Measurements from ENCODE around the gene MAST1.
A peak's percentile ranks its signal among the peaks of the same experiment; 100 is the strongest.

MAST1 gene

GRCh38 chr19:12792051-12792852, 46.1 kb upstream of the MAST1 start (continued):
- TF ChIP-seq MZF1 (tag by site-specific recombination; IDR thresholded peaks at IDR 0.05; ENCODE audit: borderline replicate concordance) = no peak

GRCh38 chr19:12792853-12793289, 45.4 kb upstream of the MAST1 start:
- CTCF ChIA-PET = interaction anchor here (0.5 to 16.5 kb wide), 5 partner anchors 15 to 75 kb away, joined by 3 to 386 read pairs (median 3); partner anchors contain the start of gene HOOK2
- peak overlapping the region; percentile 43 for H3K4me3 ChIP-seq (ENCODE audit: low read depth, low read length)
- H3K36me3 ChIP-seq (ENCODE audit: control insufficient read depth in 2 of 2, insufficient read depth in 1 of 2, low read length in 2 of 2) = peaks cover 5 to 6% of the 10 kb centered on the region in 2 experiments; a peak in 2 of 3 replicates
- H3K9me3 ChIP-seq (ENCODE audit: control insufficient read depth, insufficient read depth, low read depth, low read length) = no peaks in the 10 kb centered on the region
- peak overlapping the region; percentile 58; the same call in 1 of the 2 replicates for H3K27ac ChIP-seq (ENCODE audit: extremely low read depth, low read depth, low read length)
- H3K4me1 ChIP-seq (ENCODE audit: control insufficient read depth, insufficient read depth, low read length) = peaks cover 21% of the 10 kb centered on the region
- no peak for TF ChIP-seq ZNF670 (tag by site-specific recombination; IDR thresholded peaks at IDR 0.05; ENCODE audit: low read depth)
- peak; percentile 85; the same call in 1 of the 2 replicates for TF ChIP-seq ZBTB7A (tag by site-specific recombination; IDR thresholded peaks at IDR 0.05; ENCODE audit: low read depth)
- no peak for TF ChIP-seq ZBTB1 (tag by site-specific recombination; IDR thresholded peaks at IDR 0.05)
- TF ChIP-seq ZNF292 (tag by site-specific recombination; IDR thresholded peaks at IDR 0.05; ENCODE audit: borderline replicate concordance, low read depth) = no peak
- 0 out of 2 replicates have a peak, but pooled peaks have one; percentile 52 for TF ChIP-seq ZNF792 (tag by site-specific recombination; IDR thresholded peaks at IDR 0.05)
- peak; percentile 24; the same call in 1 of the 2 replicates for TF ChIP-seq BCL11B (tag by site-specific recombination; IDR thresholded peaks at IDR 0.05; ENCODE audit: low read depth)
- TF ChIP-seq ZBTB17 (tag by site-specific recombination; IDR thresholded peaks at IDR 0.05) = peak; percentile 47; the same call in 1 of the 2 replicates
- TF ChIP-seq, protein P1, sequence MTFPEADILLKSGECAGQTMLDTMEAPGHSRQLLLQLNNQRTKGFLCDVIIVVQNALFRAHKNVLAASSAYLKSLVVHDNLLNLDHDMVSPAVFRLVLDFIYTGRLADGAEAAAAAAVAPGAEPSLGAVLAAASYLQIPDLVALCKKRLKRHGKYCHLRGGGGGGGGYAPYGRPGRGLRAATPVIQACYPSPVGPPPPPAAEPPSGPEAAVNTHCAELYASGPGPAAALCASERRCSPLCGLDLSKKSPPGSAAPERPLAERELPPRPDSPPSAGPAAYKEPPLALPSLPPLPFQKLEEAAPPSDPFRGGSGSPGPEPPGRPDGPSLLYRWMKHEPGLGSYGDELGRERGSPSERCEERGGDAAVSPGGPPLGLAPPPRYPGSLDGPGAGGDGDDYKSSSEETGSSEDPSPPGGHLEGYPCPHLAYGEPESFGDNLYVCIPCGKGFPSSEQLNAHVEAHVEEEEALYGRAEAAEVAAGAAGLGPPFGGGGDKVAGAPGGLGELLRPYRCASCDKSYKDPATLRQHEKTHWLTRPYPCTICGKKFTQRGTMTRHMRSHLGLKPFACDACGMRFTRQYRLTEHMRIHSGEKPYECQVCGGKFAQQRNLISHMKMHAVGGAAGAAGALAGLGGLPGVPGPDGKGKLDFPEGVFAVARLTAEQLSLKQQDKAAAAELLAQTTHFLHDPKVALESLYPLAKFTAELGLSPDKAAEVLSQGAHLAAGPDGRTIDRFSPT (tag by site-specific recombination; IDR thresholded peaks at IDR 0.05) = peak; percentile 80
- TF ChIP-seq ZNF544 (tag by site-specific recombination; IDR thresholded peaks at IDR 0.05) = no peak
- TF ChIP-seq ZFP37 (tag by site-specific recombination; IDR thresholded peaks at IDR 0.05) = peak; percentile 22; the same call in 1 of the 2 replicates
- 0 out of 2 replicates have a peak, but pooled peaks have one; percentile 24 for TF ChIP-seq ZBTB21 (tag by site-specific recombination; IDR thresholded peaks at IDR 0.05)
- TF ChIP-seq, protein P2, sequence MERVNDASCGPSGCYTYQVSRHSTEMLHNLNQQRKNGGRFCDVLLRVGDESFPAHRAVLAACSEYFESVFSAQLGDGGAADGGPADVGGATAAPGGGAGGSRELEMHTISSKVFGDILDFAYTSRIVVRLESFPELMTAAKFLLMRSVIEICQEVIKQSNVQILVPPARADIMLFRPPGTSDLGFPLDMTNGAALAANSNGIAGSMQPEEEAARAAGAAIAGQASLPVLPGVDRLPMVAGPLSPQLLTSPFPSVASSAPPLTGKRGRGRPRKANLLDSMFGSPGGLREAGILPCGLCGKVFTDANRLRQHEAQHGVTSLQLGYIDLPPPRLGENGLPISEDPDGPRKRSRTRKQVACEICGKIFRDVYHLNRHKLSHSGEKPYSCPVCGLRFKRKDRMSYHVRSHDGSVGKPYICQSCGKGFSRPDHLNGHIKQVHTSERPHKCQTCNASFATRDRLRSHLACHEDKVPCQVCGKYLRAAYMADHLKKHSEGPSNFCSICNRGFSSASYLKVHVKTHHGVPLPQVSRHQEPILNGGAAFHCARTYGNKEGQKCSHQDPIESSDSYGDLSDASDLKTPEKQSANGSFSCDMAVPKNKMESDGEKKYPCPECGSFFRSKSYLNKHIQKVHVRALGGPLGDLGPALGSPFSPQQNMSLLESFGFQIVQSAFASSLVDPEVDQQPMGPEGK (tag by site-specific recombination; IDR thresholded peaks at IDR 0.05) = peak; percentile 80
- TF ChIP-seq, protein P3, sequence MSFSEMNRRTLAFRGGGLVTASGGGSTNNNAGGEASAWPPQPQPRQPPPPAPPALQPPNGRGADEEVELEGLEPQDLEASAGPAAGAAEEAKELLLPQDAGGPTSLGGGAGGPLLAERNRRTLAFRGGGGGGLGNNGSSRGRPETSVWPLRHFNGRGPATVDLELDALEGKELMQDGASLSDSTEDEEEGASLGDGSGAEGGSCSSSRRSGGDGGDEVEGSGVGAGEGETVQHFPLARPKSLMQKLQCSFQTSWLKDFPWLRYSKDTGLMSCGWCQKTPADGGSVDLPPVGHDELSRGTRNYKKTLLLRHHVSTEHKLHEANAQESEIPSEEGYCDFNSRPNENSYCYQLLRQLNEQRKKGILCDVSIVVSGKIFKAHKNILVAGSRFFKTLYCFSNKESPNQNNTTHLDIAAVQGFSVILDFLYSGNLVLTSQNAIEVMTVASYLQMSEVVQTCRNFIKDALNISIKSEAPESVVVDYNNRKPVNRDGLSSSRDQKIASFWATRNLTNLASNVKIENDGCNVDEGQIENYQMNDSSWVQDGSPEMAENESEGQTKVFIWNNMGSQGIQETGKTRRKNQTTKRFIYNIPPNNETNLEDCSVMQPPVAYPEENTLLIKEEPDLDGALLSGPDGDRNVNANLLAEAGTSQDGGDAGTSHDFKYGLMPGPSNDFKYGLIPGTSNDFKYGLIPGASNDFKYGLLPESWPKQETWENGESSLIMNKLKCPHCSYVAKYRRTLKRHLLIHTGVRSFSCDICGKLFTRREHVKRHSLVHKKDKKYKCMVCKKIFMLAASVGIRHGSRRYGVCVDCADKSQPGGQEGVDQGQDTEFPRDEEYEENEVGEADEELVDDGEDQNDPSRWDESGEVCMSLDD (tag by site-specific recombination; IDR thresholded peaks at IDR 0.05) = peak; percentile 67; the same call in 1 of the 2 replicates
- TF ChIP-seq ZNF660 (tag by site-specific recombination; IDR thresholded peaks at IDR 0.05) = 0 out of 2 replicates have a peak, but pooled peaks have one; percentile 8
- POLR2A ChIA-PET = interaction anchor here (0.5 to 3.6 kb wide), 15 partner anchors 8 to 121 kb away, joined by 3 to 42 read pairs (median 7); partner anchors contain the start of genes DHPS, DNASE2, FBXW9 and PRDX2
